Left ventricle myocardium inferior (tissue), 1 donor: ENCODE results near the gene SWAP70. TPM values are rescaled to one million over a fixed set of nuclear protein-coding genes. Genes with fewer than 3 reads are reported as not detected.

ENCODE experiments used
- DNase-seq: peaks from one replicate; pipeline ENCODE4 v3.0.0-alpha.2; 2020
- H3K27ac ChIP-seq: fragments of 200-600 bp; replicated peaks from 2 replicates; pipeline ENCODE4 v1.8.0; 2021
- H3K27me3 ChIP-seq: fragments of 200-600 bp; 2 replicates; pipeline ENCODE4 v1.8.0; 2021; ENCODE audit warnings: low read depth
- H3K36me3 ChIP-seq: fragments of 200-600 bp; 2 replicates; pipeline ENCODE4 v1.8.0; 2021
- H3K4me1 ChIP-seq: fragments of 200-600 bp; 2 replicates; pipeline ENCODE4 v1.8.0; 2021
- H3K4me3 ChIP-seq: fragments of 200-600 bp; 2 replicates; pipeline ENCODE4 v1.8.0; 2021; ENCODE audit warnings: mild to moderate bottlenecking, moderate library complexity
- H3K9me3 ChIP-seq: fragments of 200-600 bp; replicated peaks from 2 replicates; pipeline ENCODE4 v1.8.0; 2021
- CTCF ChIP-seq: fragments of 200-600 bp; IDR thresholded peaks from 2 replicates; pipeline ENCODE4 v1.8.0; 2021; ENCODE audit warnings: antibody characterized with exemption, mild to moderate bottlenecking, borderline replicate concordance
- intact Hi-C: fragments of 100-400 bp; cut with micrococcal nuclease; formaldehyde crosslinking; loops from one replicate; pipeline ENCODE4 v1.11.0; 2022
- total RNA-seq: library from RNA; stranded (reverse); fragmentation: NEBNext Ultra II Directional; extraction: Animal tissue kit (Norgen Biotek cat#: 25700); gene quantifications from one replicate; pipeline ENCODE4 v1.2.1, GENCODE V29; 2021
- donor health status: DM: no; HTN: yes; CAD: no; lungs with severe emphysema.

SWAP70 gene
- total RNA-seq, 1 donor from 2014 or later: 20.6 TPM

GRCh38 chr11:9771071-9771511 lies 107.2 kb downstream of the SWAP70 start:
- TF ChIP-seq CTCF: no peak
- intact Hi-C loops: no loop called here
- H3K9me3 ChIP-seq: no peaks in the 10 kb centered on the region
- no peaks in the 10 kb centered on the region for H3K36me3 ChIP-seq
- H3K27ac ChIP-seq: peak overlapping the region; percentile 1
- no peak for DNase-seq
- no peaks in the 10 kb centered on the region for H3K27me3 ChIP-seq
- no peak overlapping the region for H3K4me3 ChIP-seq
- peaks cover 37% of the 10 kb centered on the region for H3K4me1 ChIP-seq

- Histone ChIP-seq H3K36me3 (no peaks in the 10 kb centered on the region), H3K4me1 (peaks cover 31% of the 10 kb centered on the region), H3K9me3 (no peaks in the 10 kb centered on the region), H3K4me3 (no peak overlapping the region), H3K27me3 (no peaks in the 10 kb centered on the region), H3K27ac (no peak overlapping the region)
- DNase-seq: no peak
- no peak for TF ChIP-seq CTCF
- intact Hi-C loops: no loop called here
Measured at GRCh38 chr11:9772218-9772617, 108.3 kb downstream of the SWAP70 start.

- DNase-seq: no peak
- H3K36me3 ChIP-seq: peaks cover 7% of the 10 kb centered on the region
- intact Hi-C loops: no loop called here
- no peaks in the 10 kb centered on the region for H3K9me3 ChIP-seq
- TF ChIP-seq CTCF: no peak
- H3K4me1 ChIP-seq: peaks cover 31% of the 10 kb centered on the region
- no peak overlapping the region for H3K4me3 ChIP-seq
- H3K27ac ChIP-seq: no peak overlapping the region
- no peaks in the 10 kb centered on the region for H3K27me3 ChIP-seq
Measured at GRCh38 chr11:9773524-9773923, 109.6 kb downstream of the SWAP70 start.

- peaks cover 31% of the 10 kb centered on the region for H3K4me1 ChIP-seq
- no peak overlapping the region for H3K4me3 ChIP-seq
- peaks cover 9% of the 10 kb centered on the region for H3K36me3 ChIP-seq
- H3K9me3 ChIP-seq: no peaks in the 10 kb centered on the region
- H3K27ac ChIP-seq: peak overlapping the region; percentile 43
- intact Hi-C loops: no loop called here
- H3K27me3 ChIP-seq: no peaks in the 10 kb centered on the region
- TF ChIP-seq CTCF: no peak
- DNase-seq: no peak
Measured at GRCh38 chr11:9774109-9774508, 110.2 kb downstream of the SWAP70 start.

- Histone ChIP-seq H3K9me3 (no peaks in the 10 kb centered on the region), H3K4me3 (no peak overlapping the region), H3K36me3 (peaks cover 16% of the 10 kb centered on the region), H3K27ac (peak overlapping the region; percentile 43), H3K4me1 (peaks cover 31% of the 10 kb centered on the region), H3K27me3 (no peaks in the 10 kb centered on the region)
- TF ChIP-seq CTCF: no peak
- intact Hi-C loops: no loop called here
- DNase-seq: no peak
Measured at GRCh38 chr11:9774591-9775397, 110.9 kb downstream of the SWAP70 start.
